Glomerular endothelial cell (primary cell): Measurements from ENCODE around the gene KIR3DL2. TPM values are rescaled to one million over a fixed set of nuclear protein-coding genes. Genes with fewer than 3 reads are reported as not detected.

ENCODE experiments used
- total RNA-seq: library from RNA; depleted of rRNA; stranded (reverse); fragments of >200 nt; gene quantifications from 2 replicates; pipeline ENCODE4 v1.2.3, GENCODE V29; 2015

The KIR3DL2 gene
- total RNA-seq, 1 donor from 2014 or later = not detected

Other genes with a start within 250 kb of the KIR3DL2 start
- gene LILRB1, start 220.0 kb upstream of the KIR3DL2 start, total RNA-seq = 0.10 and 1.2 TPM in 2 replicates
- gene LILRB4, start 187.5 kb upstream of the KIR3DL2 start, total RNA-seq = not detected in 2 replicates
- gene KIR3DL3, start 126.0 kb upstream of the KIR3DL2 start, total RNA-seq = not detected in 2 replicates
- gene KIR2DL3, start 111.9 kb upstream of the KIR3DL2 start, total RNA-seq = not detected in 2 replicates
- not detected in 2 replicates for gene KIR2DL1, start 80.7 kb upstream of the KIR3DL2 start, total RNA-seq
- 0.41 TPM in 1 of 2 replicates, not detected in the other for gene KIR2DL4, start 46.8 kb upstream of the KIR3DL2 start, total RNA-seq
- gene KIR3DL1, start 34.0 kb upstream of the KIR3DL2 start, total RNA-seq = not detected in 2 replicates
- not detected in 2 replicates for gene KIR2DS4, start 17.8 kb upstream of the KIR3DL2 start, total RNA-seq
- 1.1 TPM in 1 of 2 replicates, not detected in the other for gene FCAR, start 23.8 kb downstream of the KIR3DL2 start, total RNA-seq
- not detected in 2 replicates for gene NCR1, start 55.7 kb downstream of the KIR3DL2 start, total RNA-seq
- gene NLRP7, start 97.1 kb downstream of the KIR3DL2 start, total RNA-seq = not detected in 2 replicates
- 12.3 and 15.1 TPM in 2 replicates for gene NLRP2, start 115.9 kb downstream of the KIR3DL2 start, total RNA-seq
- not detected in 2 replicates for gene GP6, start 187.8 kb downstream of the KIR3DL2 start, total RNA-seq
- gene RDH13, start 212.7 kb downstream of the KIR3DL2 start, total RNA-seq = 7.5 and 13.1 TPM in 2 replicates
- 10.6 and 20.4 TPM in 2 replicates for gene EPS8L1, start 225.4 kb downstream of the KIR3DL2 start, total RNA-seq